GM12878 (cell line): ENCODE data around the gene JAKMIP1. TPM values are rescaled to one million over a fixed set of nuclear protein-coding genes. Genes with fewer than 3 reads are reported as not detected.

Source experiments
- ATAC-seq: fragments of 200-7000 bp; cut with Tn5 transposase; 3 replicates; pipeline ENCODE4 v1.9.1; 2020; ENCODE audit warnings: mild to moderate bottlenecking, moderate library complexity
- BruUV-seq: library from RNA; stranded (reverse); fragments of 400-500 nt; replicated peaks from 2 replicates; lab custom pipeline; 2021; lab: Mats Ljungman, UMichigan
- CTCF ChIA-PET: fragments of 300-600 bp; sonication (Branson Sonifier 250); formaldehyde crosslinking; extraction: SDS; loops from one replicate; lab custom pipeline; 2021; ENCODE audit warnings: inconsistent platforms; lab: Yijun Ruan, JAX
- POLR2A ChIA-PET: fragments of 350-600 bp; formaldehyde crosslinking; extraction: SDS; loops from one replicate; lab custom pipeline; 2021; ENCODE audit warnings: inconsistent platforms; lab: Charles Lee
- RAD21 ChIA-PET: fragments of 300-600 bp; sonication (Branson Sonifier 250); formaldehyde crosslinking; loops from one replicate; lab custom pipeline; 2023; ENCODE audit warnings: antibody characterized with exemption; ENCODE audit not compliant: unreplicated experiment; lab: Charles Lee
- SMC1A ChIA-PET: fragments of 300-600 bp; sonication (Branson Sonifier 250); formaldehyde crosslinking; loops from one replicate; lab custom pipeline; 2023; ENCODE audit not compliant: unreplicated experiment, uncharacterized antibody; lab: Charles Lee
- DNase-seq: peaks from one replicate; pipeline ENCODE4 v3.0.0-alpha.2; 2011; ENCODE audit warnings: low read depth, low spot score
- FAIRE-seq: peaks from 3 replicates; lab custom pipeline; 2011; peaks lifted over from hg19 to GRCh38; lab: Jason Lieb, UNC
- H2AFZ ChIP-seq: 2 replicates; pipeline ENCODE4 v1.6.0; 2011; ENCODE audit warnings: low read depth, low read length, control low read depth; ENCODE audit not compliant: control insufficient read depth
- H3K27ac ChIP-seq: 2 replicates; pipeline ENCODE4 v1.5.1; 2011; ENCODE audit warnings: control low read depth; ENCODE audit not compliant: control insufficient read depth, insufficient read depth
- H3K27me3 ChIP-seq, 2 experiments: replicated peaks in 1 of 2; 2 replicates each; pipeline versions ENCODE4 v1.6.0 to v1.6.1; 2011; ENCODE audit warnings: low read length in 1 of 2; ENCODE audit not compliant: control insufficient read depth in 2 of 2, insufficient read depth in 2 of 2
- H3K36me3 ChIP-seq, 2 experiments: 2 replicates each; pipeline ENCODE4 v1.5.1; 2011; ENCODE audit warnings: low read length in 1 of 2; ENCODE audit not compliant: control insufficient read depth in 2 of 2, insufficient read depth in 2 of 2
- H3K4me1 ChIP-seq: 2 replicates; pipeline ENCODE4 v1.6.1; 2011; ENCODE audit warnings: mild to moderate bottlenecking, low read length, moderate library complexity, mixed read lengths; ENCODE audit not compliant: control insufficient read depth, insufficient read depth
- H3K4me2 ChIP-seq: 2 replicates; pipeline ENCODE4 v1.6.0; 2011; ENCODE audit warnings: control low read depth; ENCODE audit not compliant: control insufficient read depth, insufficient read depth
- H3K4me3 ChIP-seq: fragments of 200-600 bp; sonication (generic); 2 replicates; pipeline ENCODE4 v1.5.1; 2016
- H3K79me2 ChIP-seq: 2 replicates; pipeline ENCODE4 v1.6.0; 2011; ENCODE audit warnings: low read length; ENCODE audit not compliant: control insufficient read depth, insufficient read depth
- H3K9ac ChIP-seq: 2 replicates; pipeline ENCODE4 v1.8.0; 2011; ENCODE audit warnings: low read length, control low read depth, mixed read lengths; ENCODE audit not compliant: control insufficient read depth, insufficient read depth
- H3K9me3 ChIP-seq: replicated peaks from 3 replicates; pipeline ENCODE4 v1.5.1; 2011; ENCODE audit warnings: mild to moderate bottlenecking, low read length; ENCODE audit not compliant: control insufficient read depth, insufficient read depth
- H4K20me1 ChIP-seq: 2 replicates; pipeline ENCODE4 v1.6.0; 2011; ENCODE audit not compliant: control insufficient read depth, insufficient read depth
- BACH1 ChIP-seq: fragments of 450-650 bp; IDR thresholded peaks from 2 replicates; pipeline ENCODE4 v1.6.1; 2017; ENCODE audit warnings: mild to moderate bottlenecking, borderline replicate concordance
- CHD1 ChIP-seq: IDR thresholded peaks from 2 replicates; pipeline ENCODE4 v1.6.1; 2012; ENCODE audit warnings: low read depth, low read length, improper control_type of control experiment
- CREM ChIP-seq: IDR thresholded peaks from 2 replicates; pipeline ENCODE4 v1.6.1; 2014; ENCODE audit warnings: antibody characterized with exemption, low read depth
- DPF2 ChIP-seq: fragments of 450-650 bp; IDR thresholded peaks from 2 replicates; pipeline ENCODE4 v1.6.1; 2017; ENCODE audit warnings: mild to moderate bottlenecking
- EGR1 ChIP-seq, 2 experiments: IDR thresholded peaks; 1 replicate in 1 of 2; 2 replicates in 1 of 2; pipeline ENCODE4 v1.6.1; 2011 to 2012; ENCODE audit warnings: low read depth in 2 of 2, low read length in 2 of 2, borderline replicate concordance in 1 of 2, mild to moderate bottlenecking in 1 of 2, moderate library complexity in 1 of 2
- ESRRA ChIP-seq: IDR thresholded peaks from 2 replicates; pipeline ENCODE4 v1.6.1; 2012; ENCODE audit warnings: mild to moderate bottlenecking, low read length, improper control_type of control experiment
- LARP7 ChIP-seq: fragments of 450-650 bp; IDR thresholded peaks from 2 replicates; pipeline ENCODE4 v1.6.1; 2017; ENCODE audit warnings: mild to moderate bottlenecking
- NFIC ChIP-seq: IDR thresholded peaks from 2 replicates; pipeline ENCODE4 v1.6.1; 2012; ENCODE audit warnings: low read depth, mild to moderate bottlenecking, inconsistent platforms, low read length, moderate library complexity
- NR2C2 ChIP-seq: IDR thresholded peaks from 2 replicates; pipeline ENCODE4 v1.6.1; 2011; ENCODE audit warnings: borderline replicate concordance, low read depth; ENCODE audit not compliant: control insufficient read depth, insufficient read length
- NRF1 ChIP-seq: conservative IDR thresholded peaks from 2 replicates; pipeline ENCODE4 v1.6.1; 2011; ENCODE audit warnings: mild to moderate bottlenecking, low read depth, low read length, improper control_type of control experiment
- RFX5 ChIP-seq: IDR thresholded peaks from 2 replicates; pipeline ENCODE4 v1.6.1; 2011; ENCODE audit warnings: low read depth, low read length, improper control_type of control experiment
- TAF1 ChIP-seq: IDR thresholded peaks from 2 replicates; pipeline ENCODE4 v1.6.1; 2011; ENCODE audit warnings: mild to moderate bottlenecking, low read depth, low read length, borderline replicate concordance
- TCF7 ChIP-seq: IDR thresholded peaks from 2 replicates; pipeline ENCODE4 v1.6.1; 2014; ENCODE audit warnings: antibody characterized with exemption, borderline replicate concordance
- ZBED1 ChIP-seq: IDR thresholded peaks from 2 replicates; pipeline ENCODE4 v1.6.1; 2016; ENCODE audit warnings: borderline replicate concordance
- ZNF24 ChIP-seq: fragments of 450-650 bp; IDR thresholded peaks from 2 replicates; pipeline ENCODE4 v1.6.1; 2017; ENCODE audit warnings: antibody characterized with exemption, mild to moderate bottlenecking
- ZZZ3 ChIP-seq: IDR thresholded peaks from 2 replicates; pipeline ENCODE4 v1.6.1; 2011; ENCODE audit warnings: low read depth; ENCODE audit not compliant: control insufficient read depth, insufficient read length
- WGBS: methylation state at CpG from one replicate; pipeline ENCODE4 v1.1.6; 2016; ENCODE audit warnings: low lambda C conversion rate; ENCODE audit not compliant: insufficient replicate concordance, insufficient coverage; ENCODE audit errors: missing lambda C conversion rate; 5-methylcytosine and 5-hydroxymethylcytosine counted together
- in situ Hi-C: fragments of 300-500 bp; cut with MboI; formaldehyde crosslinking; loops from 9 replicates; pipeline ENCODE4 v1.14.3; 2018; ENCODE audit warnings: mixed read lengths
- intact Hi-C: fragments of 100-400 bp; cut with micrococcal nuclease; formaldehyde crosslinking; loops from one replicate; pipeline ENCODE4 v1.14.2; 2022; ENCODE audit not compliant: unreplicated experiment
- polyA plus RNA-seq, 11 experiments: library from polyadenylated mRNA; depleted of rRNA in 4 of 11; unstranded in 6 of 11; stranded (reverse) in 5 of 11; fragments of >200 nt; fragmentation: Nextera tagmentation in 4 of 11; fragmentation: Illumina TruSeq in 1 of 11; extraction: Ambion mirVana in 4 of 11; extraction: Trizol in 1 of 11; gene quantifications; 1 replicate in 1 of 11; 2 replicates in 10 of 11; pipeline versions ENCODE4 v1.2.1 to v1.2.3, GENCODE V29; 2011 to 2016; ENCODE audit warnings: inconsistent platforms in 2 of 11, missing spikeins in 2 of 11, low read depth in 1 of 11
- total RNA-seq, 4 experiments: library from RNA; depleted of rRNA in 3 of 4; stranded (reverse); fragments of >200 nt in 3 of 4; fragmentation: Illumina TruSeq in 1 of 4; extraction: Trizol in 1 of 4; gene quantifications; 2 replicates each; pipeline versions ENCODE4 v1.2.1 to v1.2.3, GENCODE V29; 2013 to 2021
- TF ChIP-seq, protein P1 (sequence below): fragments of 450-650 bp; IDR thresholded peaks from 2 replicates; pipeline ENCODE4 v1.6.1; 2017; ENCODE audit warnings: borderline replicate concordance
- TF ChIP-seq, protein P2 (sequence below): IDR thresholded peaks from 2 replicates; pipeline ENCODE4 v1.6.1; 2012; ENCODE audit warnings: mild to moderate bottlenecking, low read depth, low read length
- TF ChIP-seq, protein P3 (sequence below): IDR thresholded peaks from 2 replicates; pipeline ENCODE4 v1.6.1; 2012; ENCODE audit warnings: low read depth, low read length, improper control_type of control experiment

The JAKMIP1 gene
- total and polyA plus RNA-seq, 10 of the 15 experiments (the other 5 are each of a cell fraction or from before 2014, with no cell fraction given): 0.52 to 16.7 (median 12.3) TPM

DNA sequence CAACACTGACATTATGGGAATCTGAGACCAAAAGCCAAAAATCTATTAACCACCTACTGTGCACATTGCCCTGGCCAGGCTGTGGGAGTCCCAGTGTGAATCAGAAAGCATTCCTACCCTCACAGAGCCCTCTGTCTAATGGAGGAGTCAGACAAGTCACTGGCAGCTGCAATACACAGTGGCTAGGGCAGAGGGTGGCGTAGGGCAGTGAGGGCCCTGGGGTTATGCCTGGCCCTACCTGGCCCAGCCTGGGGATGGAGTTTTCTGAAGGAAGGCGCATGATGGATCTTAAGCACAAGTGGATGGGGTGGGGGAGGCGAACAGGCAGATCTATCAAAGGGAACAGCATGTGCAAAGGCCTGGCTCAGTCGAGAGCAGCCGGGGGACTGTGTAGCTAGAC lies 10.8 kb downstream of the JAKMIP1 start:
- Histone ChIP-seq H2AFZ (no peak overlapping the region), H3K9ac (peak overlapping the region; percentile 7; the same call in 1 of the 2 replicates), H3K9me3 (no peaks in the 10 kb centered on the region), H3K27ac (no peak overlapping the region), H3K4me3 (no peak overlapping the region), H3K36me3 (peaks cover 0 to 2% of the 10 kb centered on the region in 2 experiments; a peak in 3 of 4 replicates), H3K4me1 (peaks cover 45% of the 10 kb centered on the region), H3K27me3 (no peaks in the 10 kb centered on the region), H3K4me2 (no peak overlapping the region; the same call in 1 of the 2 replicates), H3K79me2 (peaks cover 2% of the 10 kb centered on the region; the same call in 1 of the 2 replicates), H4K20me1 (no peaks in the 10 kb centered on the region)
- POLR2A ChIA-PET: interaction anchor here (3.9 kb wide), 1 partner anchor 8 kb away, joined by 28 read pairs; no protein-coding TSS in a partner anchor
- intact Hi-C loops (loop anchor here (10.0 kb wide), 1 partner anchor 475 kb away; the partner anchor contains the start of gene EVC), in situ Hi-C loops (no loop called here)
- BruUV-seq: no TSS peak
- TF ChIP-seq, protein P1, sequence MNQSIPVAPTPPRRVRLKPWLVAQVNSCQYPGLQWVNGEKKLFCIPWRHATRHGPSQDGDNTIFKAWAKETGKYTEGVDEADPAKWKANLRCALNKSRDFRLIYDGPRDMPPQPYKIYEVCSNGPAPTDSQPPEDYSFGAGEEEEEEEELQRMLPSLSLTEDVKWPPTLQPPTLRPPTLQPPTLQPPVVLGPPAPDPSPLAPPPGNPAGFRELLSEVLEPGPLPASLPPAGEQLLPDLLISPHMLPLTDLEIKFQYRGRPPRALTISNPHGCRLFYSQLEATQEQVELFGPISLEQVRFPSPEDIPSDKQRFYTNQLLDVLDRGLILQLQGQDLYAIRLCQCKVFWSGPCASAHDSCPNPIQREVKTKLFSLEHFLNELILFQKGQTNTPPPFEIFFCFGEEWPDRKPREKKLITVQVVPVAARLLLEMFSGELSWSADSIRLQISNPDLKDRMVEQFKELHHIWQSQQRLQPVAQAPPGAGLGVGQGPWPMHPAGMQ: no peak
- no peak for TF ChIP-seq ZZZ3
- TF ChIP-seq NR2C2: no peak
- TF ChIP-seq, protein P2, sequence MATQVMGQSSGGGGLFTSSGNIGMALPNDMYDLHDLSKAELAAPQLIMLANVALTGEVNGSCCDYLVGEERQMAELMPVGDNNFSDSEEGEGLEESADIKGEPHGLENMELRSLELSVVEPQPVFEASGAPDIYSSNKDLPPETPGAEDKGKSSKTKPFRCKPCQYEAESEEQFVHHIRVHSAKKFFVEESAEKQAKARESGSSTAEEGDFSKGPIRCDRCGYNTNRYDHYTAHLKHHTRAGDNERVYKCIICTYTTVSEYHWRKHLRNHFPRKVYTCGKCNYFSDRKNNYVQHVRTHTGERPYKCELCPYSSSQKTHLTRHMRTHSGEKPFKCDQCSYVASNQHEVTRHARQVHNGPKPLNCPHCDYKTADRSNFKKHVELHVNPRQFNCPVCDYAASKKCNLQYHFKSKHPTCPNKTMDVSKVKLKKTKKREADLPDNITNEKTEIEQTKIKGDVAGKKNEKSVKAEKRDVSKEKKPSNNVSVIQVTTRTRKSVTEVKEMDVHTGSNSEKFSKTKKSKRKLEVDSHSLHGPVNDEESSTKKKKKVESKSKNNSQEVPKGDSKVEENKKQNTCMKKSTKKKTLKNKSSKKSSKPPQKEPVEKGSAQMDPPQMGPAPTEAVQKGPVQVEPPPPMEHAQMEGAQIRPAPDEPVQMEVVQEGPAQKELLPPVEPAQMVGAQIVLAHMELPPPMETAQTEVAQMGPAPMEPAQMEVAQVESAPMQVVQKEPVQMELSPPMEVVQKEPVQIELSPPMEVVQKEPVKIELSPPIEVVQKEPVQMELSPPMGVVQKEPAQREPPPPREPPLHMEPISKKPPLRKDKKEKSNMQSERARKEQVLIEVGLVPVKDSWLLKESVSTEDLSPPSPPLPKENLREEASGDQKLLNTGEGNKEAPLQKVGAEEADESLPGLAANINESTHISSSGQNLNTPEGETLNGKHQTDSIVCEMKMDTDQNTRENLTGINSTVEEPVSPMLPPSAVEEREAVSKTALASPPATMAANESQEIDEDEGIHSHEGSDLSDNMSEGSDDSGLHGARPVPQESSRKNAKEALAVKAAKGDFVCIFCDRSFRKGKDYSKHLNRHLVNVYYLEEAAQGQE: no peak
- no peak for TF ChIP-seq RFX5
- no peak for TF ChIP-seq CHD1
- TF ChIP-seq BACH1: no peak
- no peak for TF ChIP-seq TAF1
- no peak for TF ChIP-seq ZNF24
- no peak for TF ChIP-seq CREM
- TF ChIP-seq ZBED1: no peak
- TF ChIP-seq ESRRA: no peak
- TF ChIP-seq NRF1: no peak
- TF ChIP-seq TCF7: no peak
- no peak for TF ChIP-seq NFIC
- no peak for TF ChIP-seq EGR1 (IDR thresholded peaks at IDR 0.05; ENCODE audit: borderline replicate concordance in 1 of 2, low read depth in 2 of 2, low read length in 2 of 2)
- TF ChIP-seq, protein P3, sequence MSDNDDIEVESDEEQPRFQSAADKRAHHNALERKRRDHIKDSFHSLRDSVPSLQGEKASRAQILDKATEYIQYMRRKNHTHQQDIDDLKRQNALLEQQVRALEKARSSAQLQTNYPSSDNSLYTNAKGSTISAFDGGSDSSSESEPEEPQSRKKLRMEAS: no peak
- TF ChIP-seq LARP7: no peak
- no peak for TF ChIP-seq DPF2
- CTCF ChIA-PET: interaction anchor here (1.0 to 3.7 kb wide), 4 partner anchors 9 to 60 kb away, joined by 3 to 34 read pairs (median 9); no protein-coding TSS in a partner anchor
- no peak for FAIRE-seq
- RAD21 ChIA-PET: interaction anchor here (0.9 to 3.5 kb wide), 5 partner anchors 8 to 55 kb away, joined by 3 to 39 read pairs (median 3); no protein-coding TSS in a partner anchor
- peak; percentile 44 for ATAC-seq
- no peak for DNase-seq
- SMC1A ChIA-PET: interaction anchor here (0.5 to 1.0 kb wide), 2 partner anchors 49 to 61 kb away, joined by 3 read pairs; no protein-coding TSS in a partner anchor
- WGBS: 83% methylated on average over 5 of the region's 5 CpGs
